SW480 (cell line): ENCODE data around the gene SIGLEC15.
"Not testable (repeated sequence)": the region's sequence is repeated elsewhere in the genome, so short reads cannot be mapped to it uniquely, and the experiment has no call there.

ENCODE experiments used
- DNase-seq: peaks from one replicate; pipeline ENCODE4 v3.0.0-alpha.2; 2016; ENCODE audit warnings: low spot score

The SIGLEC15 gene

GRCh38 chr18:45844938-45845337 is 19.5 kb downstream of the SIGLEC15 start:
- no peak for DNase-seq

- DNase-seq, result no peak
Measured at GRCh38 chr18:45845410-45845809, 19.9 kb downstream of the SIGLEC15 start.

GRCh38 chr18:45847119-45847518 is 21.6 kb downstream of the SIGLEC15 start:
- no peak for DNase-seq

- DNase-seq, result not testable (repeated sequence)
Measured at GRCh38 chr18:45848643-45849042, 23.2 kb downstream of the SIGLEC15 start.

- no peak for DNase-seq
Measured at GRCh38 chr18:45849529-45849928, 24.1 kb downstream of the SIGLEC15 start.

- no peak for DNase-seq
Measured at GRCh38 chr18:45850021-45850420, 24.5 kb downstream of the SIGLEC15 start.

GRCh38 chr18:45851161-45851925 is 25.9 kb downstream of the SIGLEC15 start:
- no peak for DNase-seq

- no peak for DNase-seq
Measured at GRCh38 chr18:45852631-45853030, 27.2 kb downstream of the SIGLEC15 start.

- DNase-seq, result no peak
Measured at GRCh38 chr18:45854036-45854586, 28.6 kb downstream of the SIGLEC15 start.

- no peak for DNase-seq
Measured at GRCh38 chr18:45856531-45856930, 31.1 kb downstream of the SIGLEC15 start.

GRCh38 chr18:45859334-45859733 is 33.9 kb downstream of the SIGLEC15 start:
- DNase-seq, result no peak

- DNase-seq, result no peak
Measured at GRCh38 chr18:45860492-45860891, 35.0 kb downstream of the SIGLEC15 start.

- no peak for DNase-seq
Measured at GRCh38 chr18:45860971-45861370, 35.5 kb downstream of the SIGLEC15 start.

- no peak for DNase-seq
Measured at GRCh38 chr18:45861926-45862325, 36.5 kb downstream of the SIGLEC15 start.

- no peak for DNase-seq
Measured at GRCh38 chr18:45863469-45863868, 38.0 kb downstream of the SIGLEC15 start.

GRCh38 chr18:45864081-45864480 is 38.6 kb downstream of the SIGLEC15 start:
- no peak for DNase-seq

- DNase-seq, result no peak
Measured at GRCh38 chr18:45865466-45865865, 40.0 kb downstream of the SIGLEC15 start.

- no peak for DNase-seq
Measured at GRCh38 chr18:45870419-45870818, 44.9 kb downstream of the SIGLEC15 start.

- DNase-seq, result peak; percentile 1
Measured at GRCh38 chr18:45871431-45872084, 46.1 kb downstream of the SIGLEC15 start.

- no peak for DNase-seq
Measured at GRCh38 chr18:45874491-45875184, 49.2 kb downstream of the SIGLEC15 start.

GRCh38 chr18:45876161-45876560 is 50.7 kb downstream of the SIGLEC15 start:
- DNase-seq, result no peak

GRCh38 chr18:45877403-45877802 is 51.9 kb downstream of the SIGLEC15 start:
- DNase-seq, result no peak
